Measurements from ENCODE around the gene SYNDIG1.

DNA sequence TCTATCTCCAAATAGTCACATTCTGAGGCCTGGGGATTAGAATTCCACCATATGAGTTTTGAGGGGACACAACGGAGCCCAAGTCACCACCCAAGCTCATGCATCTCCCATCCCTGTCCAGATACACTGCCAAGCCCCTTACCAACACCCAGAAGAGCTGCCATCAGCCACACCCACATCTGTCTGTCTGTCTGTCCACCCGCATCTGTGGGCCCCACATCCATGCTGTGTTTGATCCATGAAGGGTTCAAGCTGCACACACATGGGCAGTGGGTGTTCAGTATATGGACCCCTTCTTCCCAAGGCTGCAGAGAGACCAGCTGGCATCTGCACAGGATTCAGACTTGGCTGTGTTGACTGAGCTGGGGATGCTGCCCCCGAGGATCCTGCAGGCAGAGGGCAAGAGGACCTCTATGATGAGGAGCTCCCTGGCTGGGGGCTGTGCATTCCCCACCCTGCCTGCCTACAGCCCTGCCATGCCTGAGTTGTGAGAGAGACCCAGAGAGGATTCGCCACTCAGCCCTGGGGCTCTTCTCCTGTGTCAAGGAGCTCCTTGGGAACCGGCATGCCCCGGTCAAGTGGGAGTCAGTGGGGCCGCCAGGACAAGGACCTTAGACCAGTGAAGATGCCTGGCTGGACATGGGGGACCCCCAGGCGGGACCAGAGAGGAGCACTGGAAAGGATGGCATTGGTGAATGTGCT is 206.4 kb downstream of the SYNDIG1 start:
- TF ChIP-seq ARNT (IDR thresholded peaks at IDR 0.05): no peak
- TF ChIP-seq BHLHE40 (IDR thresholded peaks at IDR 0.05; ENCODE audit: borderline replicate concordance): no peak
- TF ChIP-seq NFRKB (IDR thresholded peaks at IDR 0.05): no peak
- TF ChIP-seq FOXM1 (IDR thresholded peaks at IDR 0.05; ENCODE audit: borderline replicate concordance): no peak
- no peak for TF ChIP-seq SP1 (IDR thresholded peaks at IDR 0.05)
